GM19455 (cell line): ENCODE data around the gene AFF1.

ENCODE experiments used
- ATAC-seq: cut with Tn5 transposase; IDR thresholded peaks from one replicate; pipeline ENCODE4 v1.9.1; 2021; ENCODE audit not compliant: unreplicated experiment

The AFF1 gene

DNA sequence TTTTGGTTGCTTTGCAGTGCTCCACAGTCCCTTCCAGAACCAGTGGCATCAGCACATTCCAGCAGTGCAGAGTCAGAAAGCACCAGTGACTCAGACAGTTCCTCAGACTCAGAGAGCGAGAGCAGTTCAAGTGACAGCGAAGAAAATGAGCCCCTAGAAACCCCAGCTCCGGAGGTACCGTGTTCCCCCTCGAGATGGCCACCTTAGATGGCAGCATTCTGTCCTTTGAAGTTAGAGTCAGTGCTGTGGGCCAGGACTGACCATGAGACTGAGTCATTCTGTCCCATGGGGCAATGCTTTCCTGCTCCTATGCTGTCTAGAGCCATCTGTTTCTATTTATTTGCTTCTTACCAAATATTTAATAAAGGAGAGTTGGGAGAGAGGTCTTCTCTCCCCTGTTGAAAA, 173.3 kb downstream of the AFF1 start:
- no peak for ATAC-seq

DNA sequence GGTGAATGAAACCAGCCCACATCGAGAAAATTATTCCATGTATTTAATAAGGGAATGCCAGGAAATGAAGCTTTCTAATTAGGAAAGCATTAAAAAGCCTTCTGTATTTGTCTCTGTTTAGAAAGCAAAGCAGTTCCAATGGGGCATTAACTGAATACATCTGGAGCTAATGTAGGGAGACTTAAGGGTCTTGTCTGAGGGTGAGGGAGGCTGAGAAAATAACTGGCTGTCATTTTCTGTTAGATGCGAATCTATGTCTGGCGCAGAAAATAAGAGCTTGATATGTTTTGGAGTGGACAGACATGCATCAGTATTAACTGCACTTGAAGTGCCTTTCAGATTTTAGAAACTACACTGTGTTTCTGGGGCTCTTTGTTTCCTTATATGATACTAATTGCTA, 174.3 kb downstream of the AFF1 start:
- no peak for ATAC-seq

DNA sequence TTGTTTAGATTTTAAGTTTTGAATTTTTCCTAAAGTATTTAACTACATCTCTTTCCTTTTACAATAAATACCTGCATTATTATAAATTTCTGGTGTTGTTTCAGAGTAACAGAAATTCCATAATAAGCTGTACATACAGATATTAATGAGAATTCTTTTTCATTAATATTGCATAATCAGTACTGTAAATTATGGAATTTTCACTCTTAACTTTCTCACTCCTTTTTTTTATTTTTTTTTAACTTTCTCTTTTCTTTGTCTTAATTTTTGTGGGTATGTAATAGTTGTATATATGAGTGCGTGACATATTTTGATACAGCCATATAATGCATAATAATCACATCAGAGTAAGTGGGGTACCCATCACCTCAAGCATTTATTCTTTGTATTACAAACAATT, 175.1 kb downstream of the AFF1 start:
- ATAC-seq: no peak

DNA sequence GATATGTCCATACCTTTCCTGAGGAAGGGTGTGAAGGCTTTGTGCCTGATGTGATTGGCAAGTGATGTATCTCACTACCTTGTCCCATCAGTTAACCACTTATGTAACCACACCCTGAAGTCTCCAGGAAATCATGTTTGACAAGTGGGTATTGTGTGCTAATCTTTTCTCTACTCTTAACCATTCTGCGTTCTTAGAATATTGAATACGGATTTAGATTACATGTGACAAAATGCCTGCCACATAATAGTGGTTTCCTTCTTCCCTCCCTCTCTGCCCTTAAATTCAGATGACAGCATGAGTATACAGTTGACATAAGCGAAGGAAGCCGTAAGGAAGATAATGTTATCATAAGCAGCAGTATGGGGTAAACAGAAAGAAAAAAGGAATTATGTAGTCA, 177.3 kb downstream of the AFF1 start:
- no peak for ATAC-seq

DNA sequence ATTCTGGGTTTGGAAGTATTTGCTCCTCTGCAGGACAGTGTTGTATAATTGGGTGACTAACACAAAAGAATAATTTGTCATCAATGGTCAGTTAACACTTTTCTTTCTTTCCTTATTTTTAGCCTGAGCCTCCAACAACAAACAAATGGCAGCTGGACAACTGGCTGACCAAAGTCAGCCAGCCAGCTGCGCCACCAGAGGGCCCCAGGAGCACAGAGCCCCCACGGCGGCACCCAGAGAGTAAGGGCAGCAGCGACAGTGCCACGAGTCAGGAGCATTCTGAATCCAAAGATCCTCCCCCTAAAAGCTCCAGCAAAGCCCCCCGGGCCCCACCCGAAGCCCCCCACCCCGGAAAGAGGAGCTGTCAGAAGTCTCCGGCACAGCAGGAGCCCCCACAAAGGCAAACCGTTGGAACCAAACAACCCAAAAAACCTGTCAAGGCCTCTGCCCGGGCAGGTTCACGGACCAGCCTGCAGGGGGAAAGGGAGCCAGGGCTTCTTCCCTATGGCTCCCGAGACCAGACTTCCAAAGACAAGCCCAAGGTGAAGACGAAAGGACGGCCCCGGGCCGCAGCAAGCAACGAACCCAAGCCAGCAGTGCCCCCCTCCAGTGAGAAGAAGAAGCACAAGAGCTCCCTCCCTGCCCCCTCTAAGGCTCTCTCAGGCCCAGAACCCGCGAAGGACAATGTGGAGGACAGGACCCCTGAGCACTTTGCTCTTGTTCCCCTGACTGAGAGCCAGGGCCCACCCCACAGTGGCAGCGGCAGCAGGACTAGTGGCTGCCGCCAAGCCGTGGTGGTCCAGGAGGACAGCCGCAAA, 179.6 kb downstream of the AFF1 start:
- ATAC-seq: no peak

DNA sequence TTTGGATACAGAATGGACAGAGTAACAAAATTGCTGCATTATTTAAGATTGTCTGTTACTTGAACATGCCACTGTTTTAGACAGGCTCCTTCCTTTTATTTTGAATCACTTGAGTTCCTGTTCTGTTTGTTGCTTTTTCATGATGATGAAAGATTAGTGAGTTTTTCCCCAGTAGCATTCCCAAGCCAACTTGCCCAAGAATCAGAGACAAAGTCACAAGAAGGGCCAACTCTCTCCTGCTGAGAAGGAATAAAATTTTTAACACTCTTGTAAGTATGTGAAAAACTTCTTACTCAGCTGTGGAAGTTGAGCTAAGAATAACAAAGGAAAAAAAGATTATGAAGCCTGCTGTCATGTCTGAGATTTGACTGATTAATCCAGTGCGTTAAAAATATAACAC, 181.4 kb downstream of the AFF1 start:
- ATAC-seq: no peak

DNA sequence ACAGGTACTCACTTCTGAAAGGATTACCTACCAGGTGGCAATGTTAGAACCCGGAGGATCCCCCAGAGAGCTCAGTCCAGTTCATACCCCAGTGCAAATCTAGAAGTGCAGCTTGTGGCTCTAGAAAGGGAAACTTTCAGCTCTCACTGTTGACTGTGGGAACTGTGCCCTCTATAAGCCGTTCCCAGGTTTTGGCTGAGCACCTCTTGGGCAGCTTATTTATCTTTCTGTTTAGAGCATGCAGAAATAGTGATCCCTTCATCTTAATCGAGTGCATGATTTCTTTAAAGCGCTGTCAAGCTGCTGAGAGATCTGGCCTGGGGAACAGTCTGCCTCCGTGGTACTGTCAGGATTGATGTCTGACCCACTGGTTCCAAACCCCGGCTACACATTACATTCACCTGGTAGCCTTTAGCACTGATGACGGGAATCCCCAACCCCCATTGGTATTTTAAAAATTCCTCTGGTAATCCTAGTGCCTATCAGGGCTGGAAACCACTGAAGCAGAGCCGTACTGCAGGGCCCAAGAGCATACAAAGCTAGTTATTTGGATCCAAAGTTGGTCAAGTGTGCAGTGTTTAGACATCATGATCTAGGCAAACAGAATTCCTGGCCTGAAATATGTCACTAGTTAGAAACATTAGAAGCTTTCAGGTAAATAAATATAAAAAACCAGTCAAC, 182.4 kb downstream of the AFF1 start:
- ATAC-seq: no peak

DNA sequence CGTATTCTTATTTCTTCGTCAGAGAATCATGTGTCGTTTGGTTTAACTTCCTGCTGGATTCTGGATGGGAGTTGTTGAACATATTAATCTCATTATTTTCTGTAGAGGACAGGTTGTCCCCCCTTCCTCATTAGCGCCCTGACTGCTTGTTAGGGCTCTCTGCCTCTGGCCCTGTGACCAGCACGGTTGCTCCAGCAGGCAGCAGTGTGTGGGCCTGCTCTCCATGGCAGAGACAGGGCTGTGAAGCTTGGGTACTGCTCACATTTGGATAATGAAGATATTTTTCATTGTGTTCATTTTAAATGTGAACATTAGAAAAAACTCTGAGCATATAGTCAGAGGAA, 182.9 kb downstream of the AFF1 start:
- ATAC-seq: no peak

DNA sequence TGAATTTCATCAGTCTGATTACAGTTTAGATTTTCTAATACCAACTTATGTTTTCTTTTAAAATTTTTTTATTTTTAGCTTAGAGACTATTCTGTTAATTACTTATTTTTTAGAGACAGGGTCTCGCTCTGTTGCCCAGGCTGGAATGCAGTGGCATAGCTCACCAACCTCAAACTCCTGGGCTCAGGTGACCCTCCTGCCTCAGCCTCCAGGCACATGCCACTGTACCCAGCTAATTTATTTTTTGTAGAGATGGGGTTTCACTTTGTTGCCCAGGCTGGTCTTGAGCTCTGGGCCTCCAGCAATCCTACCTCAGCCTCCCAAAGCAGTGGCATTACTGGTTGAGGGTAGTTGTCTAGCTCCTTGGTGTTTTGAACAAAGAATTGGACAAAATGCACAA, 183.6 kb downstream of the AFF1 start:
- no peak for ATAC-seq

DNA sequence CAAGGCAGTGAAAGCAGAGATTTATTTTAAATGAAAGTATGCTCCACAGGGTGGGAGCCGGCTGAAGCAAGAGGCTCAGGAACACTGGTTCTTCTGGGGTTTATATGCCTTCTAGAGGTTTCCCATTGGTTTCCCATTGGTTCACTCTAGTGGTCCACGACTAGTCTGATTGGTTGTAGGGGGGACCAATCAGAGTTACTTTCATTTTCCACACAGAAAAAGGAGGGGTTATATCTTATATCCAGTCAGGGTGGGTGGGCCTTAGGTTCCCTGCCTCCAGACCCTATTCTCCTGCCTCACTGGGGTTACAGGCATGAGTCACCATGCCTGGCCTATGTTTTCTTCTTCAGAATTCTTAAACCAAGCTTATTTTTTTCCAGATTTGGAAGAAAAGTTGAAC, 184.0 kb downstream of the AFF1 start:
- ATAC-seq: no peak

DNA sequence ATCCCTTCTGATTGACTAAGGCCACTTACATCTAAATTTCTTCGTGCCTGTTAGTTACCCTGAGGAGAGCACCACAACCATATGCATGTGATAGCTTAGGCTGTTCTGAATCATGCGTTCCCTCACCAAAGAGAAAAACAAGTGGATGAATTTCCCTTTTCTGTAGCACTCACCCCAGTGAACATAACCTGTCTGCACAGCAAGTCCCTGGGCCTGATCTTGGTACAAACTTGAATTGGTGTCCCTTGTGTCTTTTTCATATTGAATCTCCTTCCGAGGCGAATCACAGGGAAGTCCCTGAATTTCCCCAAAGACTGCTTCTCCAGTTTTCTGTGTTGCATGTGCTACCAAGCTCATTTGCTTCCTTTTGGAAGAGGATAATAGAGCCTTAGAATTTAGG, 185.2 kb downstream of the AFF1 start:
- no peak for ATAC-seq

DNA sequence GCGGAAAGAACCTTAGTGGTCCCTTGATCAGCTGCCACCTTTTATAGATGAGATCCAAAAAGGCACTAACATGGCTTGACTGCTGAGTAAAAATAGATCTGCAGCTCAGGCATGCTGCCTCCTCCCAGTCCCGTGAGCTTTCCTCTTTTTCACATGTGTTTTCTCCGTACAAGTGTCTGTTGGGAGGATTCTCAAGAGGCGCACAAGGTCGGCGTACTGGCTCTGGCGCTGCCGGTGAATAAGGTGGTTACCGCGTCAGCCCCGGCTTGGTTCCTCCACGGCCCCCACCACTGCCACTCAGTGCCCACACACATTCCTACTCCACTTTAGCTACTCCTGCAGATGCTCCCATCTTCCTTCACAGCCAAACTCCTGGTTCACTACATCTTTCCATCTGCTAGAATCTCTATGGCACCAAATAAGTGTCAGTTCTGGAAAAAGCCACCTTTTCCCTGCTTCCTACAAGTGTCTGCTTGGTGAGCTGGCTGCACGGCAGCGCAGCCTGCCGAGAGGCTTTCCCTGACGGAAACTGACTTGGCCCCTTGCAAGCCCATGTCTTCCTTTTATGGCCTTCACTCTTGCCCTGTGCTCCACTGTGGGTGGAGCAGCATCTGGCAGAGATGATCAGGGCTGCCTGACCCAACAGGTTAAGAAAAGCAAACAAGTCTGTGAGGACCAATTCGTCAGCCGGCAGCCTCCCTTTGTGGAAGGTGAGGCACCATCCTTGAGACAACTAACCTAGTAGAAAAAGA, 185.8 kb downstream of the AFF1 start:
- ATAC-seq: no peak

DNA sequence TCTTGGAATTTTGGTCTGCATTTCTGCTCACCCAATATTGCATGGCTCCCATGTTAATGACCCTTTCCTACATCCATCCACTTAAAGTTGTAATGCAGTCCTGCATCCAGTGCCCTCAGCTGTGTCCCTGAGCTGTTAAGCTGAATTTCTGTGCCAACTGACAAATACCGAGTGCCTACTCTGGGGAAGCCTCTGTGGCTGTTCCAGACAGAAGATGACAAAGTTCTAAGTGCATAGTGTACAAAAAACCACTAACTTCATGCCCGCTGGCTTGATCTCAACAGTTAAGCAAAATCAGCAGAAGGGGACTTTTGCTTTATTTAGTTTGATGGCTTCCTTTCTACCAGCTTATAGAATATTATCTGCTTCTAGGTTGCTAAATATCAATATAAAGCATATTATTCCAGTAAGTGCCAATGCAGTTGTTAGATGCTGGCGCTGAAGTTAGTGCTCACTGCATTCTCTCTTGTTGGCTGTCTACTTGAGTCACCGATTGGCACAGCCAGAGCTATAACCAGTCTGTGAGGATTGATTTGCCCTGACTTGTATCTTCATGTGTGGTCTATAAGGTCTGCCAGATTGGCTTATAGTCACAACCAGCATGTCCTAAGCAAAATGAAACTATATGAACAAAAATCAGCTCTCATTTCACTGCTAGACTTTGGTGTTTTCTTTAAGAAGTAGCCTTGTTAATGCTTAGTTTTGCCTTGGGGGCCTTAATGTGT, 186.7 kb downstream of the AFF1 start:
- ATAC-seq: no peak

DNA sequence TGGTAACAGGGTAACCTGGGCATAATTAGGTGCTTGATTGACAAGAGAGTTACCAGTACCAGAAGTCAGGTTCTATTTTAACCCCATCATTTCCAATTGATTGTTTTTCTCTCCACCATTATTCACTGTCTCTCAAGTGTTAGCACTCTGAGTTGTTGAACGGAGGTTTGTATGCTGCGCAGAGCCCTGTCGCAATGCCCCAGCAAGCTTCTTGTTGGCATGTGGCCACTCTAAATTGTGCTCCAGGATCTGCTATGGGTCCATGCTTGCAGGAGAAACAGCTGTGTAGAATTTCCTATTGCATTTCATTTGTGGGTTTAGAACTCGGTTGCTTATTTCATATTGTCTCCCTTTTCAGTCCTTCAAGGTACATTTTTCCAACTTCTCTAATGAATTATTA, 187.4 kb downstream of the AFF1 start:
- ATAC-seq: no peak

DNA sequence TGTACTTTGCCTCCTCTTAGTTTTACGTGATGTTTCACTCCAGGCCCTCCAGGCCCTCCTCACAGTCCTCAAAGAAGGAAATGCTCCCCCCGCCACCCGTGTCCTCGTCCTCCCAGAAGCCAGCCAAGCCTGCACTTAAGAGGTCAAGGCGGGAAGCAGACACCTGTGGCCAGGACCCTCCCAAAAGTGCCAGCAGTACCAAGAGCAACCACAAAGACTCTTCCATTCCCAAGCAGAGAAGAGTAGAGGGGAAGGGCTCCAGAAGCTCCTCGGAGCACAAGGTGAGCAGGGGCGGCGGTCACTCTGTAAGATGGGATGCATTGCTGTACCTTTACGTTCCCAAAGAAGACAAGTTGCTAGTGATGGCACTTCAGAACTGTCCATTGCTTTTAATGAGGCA, 191.2 kb downstream of the AFF1 start:
- no peak for ATAC-seq

DNA sequence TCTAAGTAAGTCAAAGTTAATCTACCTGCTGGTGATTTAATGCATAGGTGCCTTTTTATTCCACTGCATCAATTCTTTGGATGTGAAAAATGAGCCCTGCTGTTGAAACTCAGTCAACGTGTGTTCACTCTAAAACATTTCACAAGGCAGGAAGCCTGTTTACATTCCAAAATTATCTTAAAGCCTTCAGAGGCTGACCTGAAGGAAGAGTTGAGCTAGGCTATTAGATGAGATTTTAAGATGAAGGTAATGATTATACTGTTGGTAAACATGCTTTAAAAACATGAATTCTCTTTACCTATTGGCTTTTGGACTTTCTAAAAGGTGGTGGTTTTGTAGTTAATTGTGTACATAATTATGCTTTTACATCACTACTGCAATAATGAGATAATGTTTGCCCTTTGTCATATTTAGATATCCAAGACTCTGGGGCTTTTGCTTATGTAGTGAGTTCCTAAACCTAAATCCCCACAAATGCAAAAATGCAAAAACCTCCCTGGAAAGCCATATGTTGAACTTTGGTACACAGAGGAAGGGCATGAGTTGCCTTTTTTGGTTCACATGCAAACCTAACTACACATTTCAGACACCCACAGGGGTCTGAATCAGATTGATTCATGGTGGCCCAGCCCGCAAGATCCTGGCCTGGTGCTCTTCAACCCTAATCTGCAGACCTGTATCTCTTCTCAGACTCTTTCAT, 193.3 kb downstream of the AFF1 start:
- ATAC-seq: no peak

DNA sequence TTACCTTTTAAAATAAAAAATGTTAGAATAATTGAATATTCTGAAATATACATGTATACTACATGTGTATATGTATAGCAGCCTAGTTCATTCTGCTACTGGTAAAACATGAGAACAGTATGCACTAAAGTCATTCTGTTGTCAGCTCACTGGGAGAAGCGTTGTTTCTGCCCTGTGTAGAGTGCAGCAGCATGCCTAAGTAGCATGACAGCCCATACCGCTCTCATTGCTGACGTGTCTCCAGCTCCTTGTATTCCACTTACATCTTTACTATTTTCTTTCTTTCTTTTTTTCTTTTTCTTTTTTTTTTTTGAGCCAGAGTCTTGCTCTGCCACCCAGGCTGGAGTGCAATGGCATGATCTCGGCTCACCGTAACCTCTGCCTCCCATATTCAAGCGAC, 194.9 kb downstream of the AFF1 start:
- ATAC-seq: no peak

DNA sequence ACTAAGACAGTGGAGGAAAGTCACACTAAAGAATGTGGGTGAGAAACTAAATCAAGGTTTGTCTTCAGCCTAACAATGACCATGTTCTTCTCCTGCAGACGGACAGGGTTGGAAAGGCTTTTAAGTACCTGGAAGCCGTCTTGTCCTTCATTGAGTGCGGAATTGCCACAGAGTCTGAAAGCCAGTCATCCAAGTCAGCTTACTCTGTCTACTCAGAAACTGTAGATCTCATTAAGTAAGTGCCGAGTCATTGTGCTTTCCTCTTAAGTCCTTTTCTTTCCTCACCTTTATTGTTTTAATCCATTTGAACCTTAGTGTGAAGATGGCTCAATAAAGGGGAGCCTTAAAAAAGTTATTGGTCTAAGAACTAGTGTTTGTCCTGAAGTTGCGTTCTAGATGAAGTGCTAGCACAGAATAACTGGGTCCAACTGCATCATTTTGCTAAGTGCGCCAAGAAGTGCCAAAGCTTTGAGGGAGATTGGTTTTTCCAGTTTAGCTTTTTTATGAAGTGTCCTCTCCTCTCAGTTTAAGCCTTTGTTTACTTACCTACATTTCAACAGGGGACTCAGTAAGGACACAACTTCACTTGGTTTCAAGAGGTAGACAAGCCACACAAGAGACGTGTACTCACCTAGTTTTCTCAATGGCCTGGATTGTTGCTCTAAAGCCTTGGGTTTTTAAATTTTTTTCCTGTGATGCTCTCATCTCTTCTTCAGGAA, 196.3 kb downstream of the AFF1 start:
- ATAC-seq: no peak

DNA sequence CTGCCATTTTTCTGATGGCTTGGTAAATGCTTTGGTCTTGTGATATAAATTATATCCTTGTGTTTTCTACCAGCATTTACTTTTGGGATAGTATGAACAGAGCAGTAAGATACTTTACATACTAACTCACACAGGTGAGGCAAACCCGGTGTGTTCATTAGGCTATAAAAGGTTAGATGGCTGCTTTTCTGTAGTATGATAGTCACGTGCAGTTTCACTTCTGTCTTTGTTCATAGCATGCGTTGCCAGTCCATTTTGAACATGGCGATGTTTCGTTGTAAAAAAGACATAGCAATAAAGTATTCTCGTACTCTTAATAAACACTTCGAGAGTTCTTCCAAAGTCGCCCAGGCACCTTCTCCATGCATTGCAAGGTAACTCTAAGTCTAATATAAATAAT, 197.2 kb downstream of the AFF1 start:
- ATAC-seq: no peak

DNA sequence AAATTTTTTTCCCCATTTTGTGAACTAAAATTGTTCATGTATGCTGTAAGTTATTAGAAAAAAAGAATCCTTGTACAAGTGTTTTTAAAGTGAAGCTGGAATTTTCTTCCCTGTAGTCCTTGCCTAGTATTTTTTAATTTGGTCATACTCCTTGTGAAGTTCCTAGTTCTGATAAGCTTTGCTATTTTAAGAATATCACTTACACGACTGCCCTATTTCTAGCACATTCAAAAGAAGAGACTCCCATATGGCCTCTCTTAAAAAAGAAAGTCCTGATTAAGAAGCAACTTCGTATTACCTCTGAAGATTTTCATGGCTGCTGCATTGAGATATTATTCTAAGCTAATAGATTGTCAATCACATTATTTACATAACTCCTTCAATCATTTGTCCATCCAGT, 198.4 kb downstream of the AFF1 start:
- no peak for ATAC-seq
